ENCODE measurements around the gene BRINP1. TPM values are rescaled to one million over a fixed set of nuclear protein-coding genes. Genes with fewer than 3 reads are reported as not detected.
A peak's percentile ranks its signal among the peaks of the same experiment; 100 is the strongest.

Gene BRINP1
- total and polyA plus RNA-seq, 8 donors, result 0.05 to 1.1 (median 0.06) TPM; not detected in 5

DNA sequence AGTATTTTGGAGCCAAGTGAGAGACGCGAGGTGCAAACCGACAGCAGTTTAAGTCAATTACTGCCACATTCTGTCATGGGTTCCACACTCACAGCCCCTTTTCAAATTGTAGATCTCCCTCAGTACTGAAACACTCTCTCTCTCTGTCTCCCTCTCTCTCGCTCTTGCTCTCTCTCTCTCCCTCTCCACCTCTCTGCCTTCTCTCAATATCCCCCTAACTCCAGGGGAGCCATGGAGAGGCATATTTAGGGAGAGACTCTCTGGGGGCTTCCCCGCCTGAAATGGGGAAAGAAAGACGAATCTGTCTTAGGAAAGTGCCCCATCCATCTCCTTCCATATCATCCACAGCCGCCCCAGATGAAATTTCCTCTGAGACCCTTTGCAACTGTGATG is 1.6 kb downstream of the BRINP1 start:
- Histone ChIP-seq H3K4me3 (no peak overlapping the region), H3K9me3 (peaks cover 0 to 21% (median 6%) of the 10 kb centered on the region in 4 donors), H3K36me3 (no peaks in the 10 kb centered on the region), H3K27me3 (peaks cover 14 to 60% (median 31%) of the 10 kb centered on the region in 3 donors), H3K27ac (no peak overlapping the region), H3K4me1 (peaks cover 0 to 17% (median 9%) of the 10 kb centered on the region in 4 donors)
- DNase-seq, result no peak
- 9 to 31% (median 21%) methylated on average over 7 of the region's 7 CpGs for WGBS, 5 donors
- TF ChIP-seq POLR2A (IDR thresholded peaks at IDR 0.05) (no peak), EP300 (IDR thresholded peaks at IDR 0.05) (no peak), POLR2AphosphoS5 (IDR thresholded peaks at IDR 0.05) (no peak)
- TF ChIP-seq, protein P1, sequence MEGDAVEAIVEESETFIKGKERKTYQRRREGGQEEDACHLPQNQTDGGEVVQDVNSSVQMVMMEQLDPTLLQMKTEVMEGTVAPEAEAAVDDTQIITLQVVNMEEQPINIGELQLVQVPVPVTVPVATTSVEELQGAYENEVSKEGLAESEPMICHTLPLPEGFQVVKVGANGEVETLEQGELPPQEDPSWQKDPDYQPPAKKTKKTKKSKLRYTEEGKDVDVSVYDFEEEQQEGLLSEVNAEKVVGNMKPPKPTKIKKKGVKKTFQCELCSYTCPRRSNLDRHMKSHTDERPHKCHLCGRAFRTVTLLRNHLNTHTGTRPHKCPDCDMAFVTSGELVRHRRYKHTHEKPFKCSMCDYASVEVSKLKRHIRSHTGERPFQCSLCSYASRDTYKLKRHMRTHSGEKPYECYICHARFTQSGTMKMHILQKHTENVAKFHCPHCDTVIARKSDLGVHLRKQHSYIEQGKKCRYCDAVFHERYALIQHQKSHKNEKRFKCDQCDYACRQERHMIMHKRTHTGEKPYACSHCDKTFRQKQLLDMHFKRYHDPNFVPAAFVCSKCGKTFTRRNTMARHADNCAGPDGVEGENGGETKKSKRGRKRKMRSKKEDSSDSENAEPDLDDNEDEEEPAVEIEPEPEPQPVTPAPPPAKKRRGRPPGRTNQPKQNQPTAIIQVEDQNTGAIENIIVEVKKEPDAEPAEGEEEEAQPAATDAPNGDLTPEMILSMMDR (IDR thresholded peaks at IDR 0.05), result no peak
- intact Hi-C loops (cut with DNase I; ENCODE audit: low total_unique reads), result no loop called here

DNA sequence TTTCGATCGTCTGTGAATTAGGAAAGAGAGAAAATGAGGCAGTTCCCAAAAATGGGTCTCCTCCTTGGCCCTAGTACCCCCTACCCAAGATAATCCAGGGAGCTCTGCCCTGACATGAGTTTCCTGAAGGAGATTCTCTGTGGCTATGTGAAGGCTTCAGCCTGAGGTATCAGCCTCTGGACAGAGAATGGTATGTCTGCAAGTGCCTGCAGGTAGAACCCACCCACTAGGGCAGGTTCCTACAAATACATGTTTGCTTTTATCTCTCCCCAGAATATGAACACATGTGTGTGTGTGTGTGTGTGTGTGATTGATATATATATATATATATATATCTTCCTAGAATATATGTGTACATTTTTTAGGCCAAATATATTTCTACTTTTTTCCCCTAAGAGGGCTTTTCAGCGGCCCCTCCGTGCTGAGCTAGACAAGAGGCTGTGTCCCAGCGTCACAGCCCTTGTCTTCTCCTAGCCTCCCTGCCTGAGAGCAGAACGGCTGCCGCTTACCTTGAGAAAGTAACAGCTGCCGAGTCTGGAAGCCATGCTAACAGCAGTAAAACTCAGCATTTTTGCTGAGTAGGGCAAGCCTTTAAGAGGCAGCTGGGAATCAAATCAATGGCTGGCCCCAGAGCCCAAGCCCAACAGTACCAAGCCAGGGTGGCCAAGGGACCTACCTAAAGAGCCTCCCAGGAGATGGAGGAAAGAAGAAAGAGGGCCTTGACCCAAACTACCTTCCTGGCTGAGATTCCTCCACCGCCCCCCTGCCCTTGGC is 2.1 kb downstream of the BRINP1 start:
- TF ChIP-seq, protein P1 (IDR thresholded peaks at IDR 0.05), result no peak
- no peak for TF ChIP-seq POLR2AphosphoS5 (IDR thresholded peaks at IDR 0.05)
- no peak for TF ChIP-seq POLR2A (IDR thresholded peaks at IDR 0.05)
- TF ChIP-seq EP300 (IDR thresholded peaks at IDR 0.05), result no peak

DNA sequence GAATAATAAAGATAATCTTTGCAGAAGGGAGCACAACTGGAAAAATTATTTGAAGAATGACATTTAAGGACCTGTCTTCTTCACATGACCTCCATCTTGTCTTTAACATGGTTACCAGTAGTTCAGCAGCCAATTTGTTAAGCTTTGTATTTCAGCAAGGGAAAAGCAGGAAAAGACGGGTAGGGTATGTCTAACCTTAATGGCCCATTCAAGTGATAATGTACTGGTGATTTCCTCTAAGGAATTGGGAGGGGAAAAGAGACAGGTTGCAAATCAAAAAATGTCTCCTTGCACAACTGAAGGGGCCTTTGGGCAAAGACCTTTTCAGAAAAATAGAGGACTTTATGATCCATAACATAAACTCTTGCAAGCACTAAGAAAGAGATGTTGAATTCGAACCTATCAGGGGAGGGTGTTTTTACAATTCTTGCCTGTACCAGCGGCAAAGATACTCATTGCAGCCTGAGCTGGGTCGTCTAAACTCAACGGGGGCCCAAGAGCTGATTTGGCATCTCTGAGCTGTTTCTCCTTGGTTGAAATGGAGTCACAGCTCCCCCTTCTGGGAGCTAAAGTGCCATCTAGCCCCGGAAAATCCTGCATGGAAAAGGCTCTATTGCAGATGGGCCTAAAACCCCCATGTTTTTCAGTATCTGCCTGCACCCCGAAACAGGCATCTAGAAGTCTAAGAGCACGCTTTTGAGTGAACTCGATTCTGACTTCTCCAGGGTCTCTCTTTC is 3.8 kb downstream of the BRINP1 start:
- no peaks in the 10 kb centered on the region for H3K36me3 ChIP-seq
- peaks cover 14 to 44% (median 31%) of the 10 kb centered on the region in 3 donors for H3K27me3 ChIP-seq
- no peak overlapping the region for H3K27ac ChIP-seq
- TF ChIP-seq POLR2A (IDR thresholded peaks at IDR 0.05) (no peak), EP300 (IDR thresholded peaks at IDR 0.05) (no peak), POLR2AphosphoS5 (IDR thresholded peaks at IDR 0.05) (no peak)
- TF ChIP-seq, protein P1 (IDR thresholded peaks at IDR 0.05), result no peak
- peaks cover 0 to 17% (median 9%) of the 10 kb centered on the region in 4 donors for H3K4me1 ChIP-seq
- intact Hi-C loops (cut with DNase I; ENCODE audit: low total_unique reads), result no loop called here
- no peak overlapping the region for H3K4me3 ChIP-seq
- WGBS, 5 donors, result 12 to 15% (median 13%) methylated on average over 9 of the region's 9 CpGs
- peaks cover 0 to 21% (median 5%) of the 10 kb centered on the region in 4 donors for H3K9me3 ChIP-seq
- peak in 1 of 2 donors; percentile 59 for DNase-seq

More for the DNA sequence above, 2.1 kb downstream of the BRINP1 start:
- H3K27me3 ChIP-seq, result peaks cover 14 to 58% (median 31%) of the 10 kb centered on the region in 3 donors
- H3K36me3 ChIP-seq, result no peaks in the 10 kb centered on the region
- H3K27ac ChIP-seq, result no peak overlapping the region
- peaks cover 0 to 21% (median 6%) of the 10 kb centered on the region in 4 donors for H3K9me3 ChIP-seq
- peaks cover 0 to 17% (median 9%) of the 10 kb centered on the region in 4 donors for H3K4me1 ChIP-seq
- DNase-seq, result peak in 1 of 2 donors; percentile 23
- intact Hi-C loops (cut with DNase I; ENCODE audit: low total_unique reads), result no loop called here
- 51 to 68% (median 59%) methylated on average over 3 to 9 of the region's 9 CpGs for WGBS, 5 donors
- no peak overlapping the region for H3K4me3 ChIP-seq

DNA sequence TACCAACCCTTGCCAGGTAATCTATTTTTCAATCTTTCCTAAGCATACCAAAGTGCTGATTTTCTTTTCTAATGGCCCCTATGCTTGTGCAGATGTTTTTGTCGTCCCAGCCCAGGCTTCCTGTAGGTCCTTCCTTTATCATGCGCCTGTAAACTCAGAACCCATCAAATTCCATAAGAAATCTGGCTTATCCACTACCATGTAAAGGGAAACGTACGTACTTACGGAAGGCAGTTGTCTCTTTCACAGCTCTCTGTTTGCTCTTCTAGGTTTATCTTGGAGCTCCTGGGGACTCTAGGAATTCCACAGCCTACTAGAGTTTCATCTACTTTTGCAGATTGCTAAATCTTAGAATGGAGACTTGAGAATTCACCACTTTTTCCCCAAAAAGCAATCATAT is 9.0 kb downstream of the BRINP1 start:
- Histone ChIP-seq H3K27me3 (no peaks in the 10 kb centered on the region), H3K4me1 (no peaks in the 10 kb centered on the region), H3K27ac (no peak overlapping the region), H3K36me3 (no peaks in the 10 kb centered on the region), H3K4me3 (no peak overlapping the region), H3K9me3 (no peaks in the 10 kb centered on the region)
- 41 to 63% (median 45%) methylated on average over 5 of the region's 5 CpGs for WGBS, 5 donors
- no peak for DNase-seq
- TF ChIP-seq EP300 (IDR thresholded peaks at IDR 0.05) (no peak), POLR2A (IDR thresholded peaks at IDR 0.05) (no peak), POLR2AphosphoS5 (IDR thresholded peaks at IDR 0.05) (no peak)
- TF ChIP-seq, protein P1 (IDR thresholded peaks at IDR 0.05), result no peak
- intact Hi-C loops (cut with DNase I; ENCODE audit: low total_unique reads), result no loop called here

Data from stomach (tissue), 9 donors.